Parathyroid adenoma (tissue), 2 donors: ENCODE data around the gene FAM240A.
"Not testable (repeated sequence)": the region's sequence is repeated elsewhere in the genome, so short reads cannot be mapped to it uniquely, and the experiment has no call there.

Experiments used
- H2AFZ ChIP-seq: fragments of 300-600 bp; sonication (generic); one replicate; pipeline ENCODE4 v1.7.0; 2017; ENCODE audit warnings: antibody characterized with exemption, mild to moderate bottlenecking
- H3K27ac ChIP-seq: fragments of 300-600 bp; sonication (generic); one replicate; pipeline ENCODE4 v1.7.0; 2017
- H3K27me3 ChIP-seq: fragments of 300-600 bp; sonication (generic); one replicate; pipeline ENCODE4 v1.7.0; 2017; ENCODE audit warnings: low read length; ENCODE audit not compliant: control insufficient read depth, insufficient read depth
- H3K36me3 ChIP-seq: fragments of 300-600 bp; sonication (generic); one replicate; pipeline ENCODE4 v1.7.0; 2017; ENCODE audit warnings: low read length; ENCODE audit not compliant: control insufficient read depth, insufficient read depth
- H3K4me1 ChIP-seq: fragments of 300-600 bp; sonication (generic); one replicate; pipeline ENCODE4 v1.7.0; 2017; ENCODE audit warnings: control low read depth
- H3K4me2 ChIP-seq: fragments of 300-600 bp; sonication (generic); one replicate; pipeline ENCODE4 v1.7.0; 2017; ENCODE audit warnings: low read length
- H3K4me3 ChIP-seq: fragments of 300-600 bp; sonication (generic); one replicate; pipeline ENCODE4 v1.7.0; 2017; ENCODE audit warnings: low read depth, low read length
- H3K79me2 ChIP-seq: fragments of 300-600 bp; sonication (generic); one replicate; pipeline ENCODE4 v1.7.0; 2017; ENCODE audit warnings: control low read depth
- H3K9ac ChIP-seq: fragments of 300-600 bp; sonication (generic); one replicate; pipeline ENCODE4 v1.7.0; 2017; ENCODE audit warnings: mild to moderate bottlenecking
- H3K9me3 ChIP-seq: fragments of 300-600 bp; sonication (generic); one replicate; pipeline ENCODE4 v1.7.0; 2017; ENCODE audit warnings: low read length; ENCODE audit not compliant: control insufficient read depth
- TF ChIP-seq, protein P1 (sequence below): fragments of 300-600 bp; sonication (generic); IDR thresholded peaks from one replicate; pipeline ENCODE4 v1.7.0; 2017; ENCODE audit warnings: antibody characterized with exemption, mild to moderate bottlenecking
- donor health status: primary hyperparathyroidism.

The FAM240A gene

DNA sequence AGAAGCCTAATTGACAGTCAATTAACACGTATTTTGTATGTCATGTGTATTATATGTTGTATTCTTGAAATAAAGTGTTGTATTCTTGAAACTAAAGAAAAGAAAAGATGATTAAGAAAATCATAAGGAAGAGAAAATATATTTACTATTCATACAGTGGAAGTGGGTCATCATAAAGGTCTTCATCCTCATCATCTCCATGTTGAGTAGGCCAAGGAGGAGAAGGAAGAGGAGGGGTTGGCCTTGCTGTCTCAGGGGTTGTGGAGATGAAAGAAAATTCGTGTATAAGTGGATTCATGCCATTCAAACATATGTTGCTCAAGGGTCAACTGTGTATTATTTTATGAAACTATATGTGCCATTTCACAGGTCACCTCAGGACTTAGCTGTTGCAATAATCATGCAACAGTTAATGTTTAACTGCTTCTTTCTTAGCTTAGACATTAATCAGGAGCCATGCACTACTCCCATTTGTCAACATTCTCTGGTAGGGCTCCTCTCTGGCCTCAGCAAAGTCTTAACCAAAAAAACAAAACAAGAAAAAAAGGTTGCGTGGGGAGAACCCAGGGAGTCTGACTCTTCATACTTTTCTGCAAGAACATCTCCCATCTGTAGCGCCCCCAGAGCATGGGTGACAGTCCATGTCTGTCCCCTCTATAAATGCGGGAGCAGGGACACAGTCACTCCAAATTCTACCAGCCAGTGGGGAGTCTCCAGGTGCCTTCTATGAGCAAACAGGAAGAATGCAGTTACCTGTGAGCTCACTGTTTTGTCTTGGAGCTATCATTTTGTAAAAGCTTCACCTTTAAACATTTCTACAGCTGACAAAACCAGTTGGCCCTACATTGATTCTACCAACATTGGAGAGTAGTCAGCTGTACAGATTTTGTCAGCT is 26.3 kb upstream of the FAM240A start:
- H3K4me3 ChIP-seq = no peak overlapping the region
- H3K27me3 ChIP-seq = no peaks in the 10 kb centered on the region
- no peaks in the 10 kb centered on the region for H3K36me3 ChIP-seq
- TF ChIP-seq, protein P1, sequence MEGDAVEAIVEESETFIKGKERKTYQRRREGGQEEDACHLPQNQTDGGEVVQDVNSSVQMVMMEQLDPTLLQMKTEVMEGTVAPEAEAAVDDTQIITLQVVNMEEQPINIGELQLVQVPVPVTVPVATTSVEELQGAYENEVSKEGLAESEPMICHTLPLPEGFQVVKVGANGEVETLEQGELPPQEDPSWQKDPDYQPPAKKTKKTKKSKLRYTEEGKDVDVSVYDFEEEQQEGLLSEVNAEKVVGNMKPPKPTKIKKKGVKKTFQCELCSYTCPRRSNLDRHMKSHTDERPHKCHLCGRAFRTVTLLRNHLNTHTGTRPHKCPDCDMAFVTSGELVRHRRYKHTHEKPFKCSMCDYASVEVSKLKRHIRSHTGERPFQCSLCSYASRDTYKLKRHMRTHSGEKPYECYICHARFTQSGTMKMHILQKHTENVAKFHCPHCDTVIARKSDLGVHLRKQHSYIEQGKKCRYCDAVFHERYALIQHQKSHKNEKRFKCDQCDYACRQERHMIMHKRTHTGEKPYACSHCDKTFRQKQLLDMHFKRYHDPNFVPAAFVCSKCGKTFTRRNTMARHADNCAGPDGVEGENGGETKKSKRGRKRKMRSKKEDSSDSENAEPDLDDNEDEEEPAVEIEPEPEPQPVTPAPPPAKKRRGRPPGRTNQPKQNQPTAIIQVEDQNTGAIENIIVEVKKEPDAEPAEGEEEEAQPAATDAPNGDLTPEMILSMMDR = no peak
- no peaks in the 10 kb centered on the region for H3K9me3 ChIP-seq
- no peak overlapping the region for H3K27ac ChIP-seq
- no peak overlapping the region for H3K4me2 ChIP-seq
- H3K9ac ChIP-seq = no peak overlapping the region
- no peaks in the 10 kb centered on the region for H3K4me1 ChIP-seq
- no peaks in the 10 kb centered on the region for H3K79me2 ChIP-seq
- H2AFZ ChIP-seq = no peak overlapping the region

DNA sequence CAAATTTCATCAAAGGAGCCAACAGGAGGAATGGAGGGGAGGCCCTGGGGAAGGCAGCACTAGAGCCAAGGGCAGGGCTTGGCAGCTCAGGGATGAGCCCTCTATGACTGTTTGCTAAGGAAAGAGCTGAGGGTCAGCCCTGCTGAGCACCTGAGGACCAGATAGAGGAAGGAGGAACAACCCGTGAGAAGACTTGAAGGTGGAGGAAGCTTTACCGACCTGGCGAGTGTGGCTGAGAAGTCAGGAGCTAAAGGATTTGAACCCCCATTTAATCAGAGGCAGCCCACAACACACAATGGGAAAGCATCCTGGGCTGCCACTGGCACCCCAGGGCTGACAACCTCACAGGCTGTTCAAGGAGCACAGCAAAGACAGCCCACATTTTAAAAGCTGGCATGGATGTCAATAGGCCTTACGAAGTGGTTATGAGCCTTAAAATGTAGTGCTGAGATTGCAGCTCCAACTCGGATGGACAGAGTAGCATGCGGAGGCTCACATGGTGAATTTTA is 25.5 kb upstream of the FAM240A start:
- Histone ChIP-seq H3K36me3 (no peaks in the 10 kb centered on the region), H3K79me2 (no peaks in the 10 kb centered on the region), H3K9me3 (no peaks in the 10 kb centered on the region), H3K4me2 (no peak overlapping the region), H3K9ac (no peak overlapping the region), H3K4me1 (no peaks in the 10 kb centered on the region), H3K27me3 (no peaks in the 10 kb centered on the region), H3K27ac (no peak overlapping the region), H2AFZ (no peak overlapping the region), H3K4me3 (no peak overlapping the region)
- TF ChIP-seq, protein P1 = no peak

DNA sequence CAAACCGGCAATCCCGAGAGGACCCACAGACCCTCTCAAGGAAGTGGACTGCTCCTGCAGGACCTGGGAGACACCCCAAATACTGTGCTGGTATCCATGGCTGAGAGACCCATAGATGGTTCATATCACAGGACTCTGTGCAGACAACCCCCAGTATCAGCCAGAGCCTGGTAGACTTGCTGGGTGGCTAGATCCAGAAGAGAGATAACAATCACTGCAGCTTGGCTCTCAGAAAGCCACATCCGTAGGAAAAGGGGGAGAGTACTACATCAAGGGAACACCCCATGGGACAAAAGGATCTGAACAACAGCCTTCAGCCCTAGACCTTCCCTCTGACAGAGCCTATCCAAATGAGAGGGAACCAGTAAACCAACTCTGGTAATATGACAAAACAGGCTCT is 25.1 kb upstream of the FAM240A start:
- H3K27ac ChIP-seq, H3K9me3 ChIP-seq, H3K79me2 ChIP-seq, H3K4me3 ChIP-seq, H3K36me3 ChIP-seq, H3K4me2 ChIP-seq, H3K4me1 ChIP-seq, H2AFZ ChIP-seq, H3K27me3 ChIP-seq, H3K9ac ChIP-seq: not testable (repeated sequence)

DNA sequence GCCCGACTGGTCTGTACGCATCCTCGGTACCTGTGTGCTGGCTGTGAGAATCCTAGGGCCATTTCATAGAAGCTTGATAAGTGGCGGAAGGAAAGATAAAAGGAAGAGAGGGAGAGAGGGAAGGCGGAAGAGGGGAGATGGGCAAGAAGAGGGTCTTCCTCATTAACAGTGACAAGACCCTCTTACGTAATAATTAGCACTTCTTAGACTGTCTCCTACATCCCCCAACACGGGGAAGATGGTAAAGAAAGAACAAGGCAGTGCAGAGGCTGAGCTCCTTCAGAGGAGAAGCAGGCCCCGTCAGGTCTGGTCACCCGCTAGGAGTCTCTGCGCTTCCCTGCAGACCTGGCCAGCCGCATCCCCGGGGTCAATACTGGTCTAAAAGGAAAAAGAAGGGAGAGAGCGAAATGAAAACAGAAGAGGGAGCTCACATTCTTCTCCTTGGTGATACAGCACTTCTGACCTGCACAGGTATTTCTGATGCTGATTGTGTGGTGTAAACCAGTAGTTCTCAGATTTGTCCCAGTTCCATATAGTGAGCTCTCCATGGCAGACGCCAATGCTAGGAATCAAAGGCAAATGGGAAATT is 19.0 kb upstream of the FAM240A start:
- Histone ChIP-seq H2AFZ (no peak overlapping the region), H3K4me2 (no peak overlapping the region), H3K9ac (no peak overlapping the region), H3K4me3 (no peak overlapping the region), H3K27ac (no peak overlapping the region), H3K36me3 (no peaks in the 10 kb centered on the region), H3K9me3 (no peaks in the 10 kb centered on the region), H3K27me3 (no peaks in the 10 kb centered on the region), H3K79me2 (no peaks in the 10 kb centered on the region), H3K4me1 (no peaks in the 10 kb centered on the region)
- TF ChIP-seq, protein P1 = no peak

DNA sequence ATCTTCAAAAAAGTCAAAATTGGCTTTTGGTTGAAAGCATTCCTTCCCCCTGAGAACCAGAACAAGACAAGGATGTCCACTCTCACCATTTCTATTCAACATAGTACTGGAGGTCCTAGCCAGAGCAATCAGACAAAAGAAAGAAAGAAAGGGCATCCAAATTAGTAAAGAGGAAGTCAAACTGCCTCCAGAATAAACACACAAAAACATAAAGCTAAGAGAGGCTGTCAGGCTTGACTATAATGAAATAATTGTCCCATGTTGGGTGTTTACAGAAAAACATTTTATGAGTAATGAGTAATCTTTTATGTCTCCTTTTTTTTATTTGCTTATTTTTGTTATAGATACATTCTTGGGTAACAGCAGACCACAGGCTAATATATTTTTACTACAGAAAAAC is 18.3 kb upstream of the FAM240A start:
- H3K27me3 ChIP-seq = no peaks in the 10 kb centered on the region
- no peaks in the 10 kb centered on the region for H3K79me2 ChIP-seq
- H2AFZ ChIP-seq = no peak overlapping the region
- TF ChIP-seq, protein P1 = no peak
- H3K4me3 ChIP-seq = no peak overlapping the region
- no peak overlapping the region for H3K4me2 ChIP-seq
- no peak overlapping the region for H3K9ac ChIP-seq
- H3K27ac ChIP-seq = no peak overlapping the region
- no peaks in the 10 kb centered on the region for H3K9me3 ChIP-seq
- H3K4me1 ChIP-seq = no peaks in the 10 kb centered on the region
- H3K36me3 ChIP-seq = no peaks in the 10 kb centered on the region
